Measurements from ENCODE around the gene ITGBL1.

Gene ITGBL1

GRCh38 chr13:101655435-101655834 lies 203.0 kb downstream of the ITGBL1 start:
- H3K4me1 ChIP-seq (ENCODE audit: control insufficient read depth in 1 of 2, insufficient read depth in 1 of 2, low read depth in 1 of 2, low read length in 1 of 2): no peaks in the 10 kb centered on the region
- H3K36me3 ChIP-seq: no peaks in the 10 kb centered on the region
- no peak for TF ChIP-seq CTCF (IDR thresholded peaks at IDR 0.05)
- no peak overlapping the region for H3K27ac ChIP-seq
- H3K27me3 ChIP-seq: no peaks in the 10 kb centered on the region
- no peak overlapping the region for H3K4me3 ChIP-seq (ENCODE audit: low read depth in 1 of 2, low read length in 1 of 2)
- H3K9me3 ChIP-seq: no peaks in the 10 kb centered on the region

GRCh38 chr13:101660711-101661110 lies 208.2 kb downstream of the ITGBL1 start:
- no peaks in the 10 kb centered on the region for H3K36me3 ChIP-seq
- no peaks in the 10 kb centered on the region for H3K4me1 ChIP-seq (ENCODE audit: control insufficient read depth in 1 of 2, insufficient read depth in 1 of 2, low read depth in 1 of 2, low read length in 1 of 2)
- no peak for TF ChIP-seq CTCF (IDR thresholded peaks at IDR 0.05)
- no peak overlapping the region for H3K27ac ChIP-seq
- H3K27me3 ChIP-seq: no peaks in the 10 kb centered on the region
- no peaks in the 10 kb centered on the region for H3K9me3 ChIP-seq
- no peak overlapping the region for H3K4me3 ChIP-seq (ENCODE audit: low read depth in 1 of 2, low read length in 1 of 2)

GRCh38 chr13:101661839-101662238 lies 209.4 kb downstream of the ITGBL1 start:
- Histone ChIP-seq H3K27me3 (no peaks in the 10 kb centered on the region), H3K9me3 (no peaks in the 10 kb centered on the region), H3K4me1 (ENCODE audit: control insufficient read depth in 1 of 2, insufficient read depth in 1 of 2, low read depth in 1 of 2, low read length in 1 of 2) (no peaks in the 10 kb centered on the region), H3K27ac (no peak overlapping the region), H3K36me3 (no peaks in the 10 kb centered on the region), H3K4me3 (ENCODE audit: low read depth in 1 of 2, low read length in 1 of 2) (no peak overlapping the region)
- TF ChIP-seq CTCF (IDR thresholded peaks at IDR 0.05): no peak

GRCh38 chr13:101673360-101674105 lies 221.1 kb downstream of the ITGBL1 start:
- H3K36me3 ChIP-seq: no peaks in the 10 kb centered on the region
- no peak overlapping the region for H3K4me3 ChIP-seq (ENCODE audit: low read depth in 1 of 2, low read length in 1 of 2)
- H3K9me3 ChIP-seq: no peaks in the 10 kb centered on the region
- no peaks in the 10 kb centered on the region for H3K27me3 ChIP-seq
- no peak overlapping the region for H3K27ac ChIP-seq
- H3K4me1 ChIP-seq (ENCODE audit: control insufficient read depth in 1 of 2, insufficient read depth in 1 of 2, low read depth in 1 of 2, low read length in 1 of 2): no peaks in the 10 kb centered on the region
- no peak for TF ChIP-seq CTCF (IDR thresholded peaks at IDR 0.05)

- H3K27ac ChIP-seq: no peak overlapping the region
- H3K4me1 ChIP-seq (ENCODE audit: control insufficient read depth in 1 of 2, insufficient read depth in 1 of 2, low read depth in 1 of 2, low read length in 1 of 2): no peaks in the 10 kb centered on the region
- no peak for TF ChIP-seq CTCF (IDR thresholded peaks at IDR 0.05)
- H3K27me3 ChIP-seq: no peaks in the 10 kb centered on the region
- no peaks in the 10 kb centered on the region for H3K36me3 ChIP-seq
- H3K9me3 ChIP-seq: no peaks in the 10 kb centered on the region
- no peak overlapping the region for H3K4me3 ChIP-seq (ENCODE audit: low read depth in 1 of 2, low read length in 1 of 2)
Measured at GRCh38 chr13:101681834-101682233, 229.4 kb downstream of the ITGBL1 start.

All from neutrophil (primary cell).